Loucy (cell line): ENCODE data around the gene KIZ.

Experiments
- H2AFZ ChIP-seq: fragments of 200-600 bp; sonication (generic); 2 replicates; pipeline ENCODE4 v1.6.0; 2016; ENCODE audit warnings: antibody characterized with exemption, mild to moderate bottlenecking, low read length, moderate library complexity
- H3F3A ChIP-seq: fragments of 200-600 bp; 2 replicates; pipeline ENCODE4 v1.6.0; 2016; ENCODE audit warnings: antibody characterized with exemption, low read depth, mild to moderate bottlenecking
- H3K27me3 ChIP-seq: fragments of 200-600 bp; sonication (generic); 2 replicates; pipeline ENCODE4 v1.6.1; 2014; ENCODE audit warnings: low read length, mild to moderate bottlenecking; ENCODE audit not compliant: insufficient read depth, poor library complexity, severe bottlenecking
- H3K36me3 ChIP-seq: fragments of 200-600 bp; sonication (generic); 2 replicates; pipeline ENCODE4 v1.6.1; 2016; ENCODE audit warnings: low read length; ENCODE audit not compliant: insufficient read depth
- H3K4me1 ChIP-seq: fragments of 200-600 bp; sonication (generic); 2 replicates; pipeline ENCODE4 v1.5.1; 2014; ENCODE audit warnings: low read length, mild to moderate bottlenecking; ENCODE audit not compliant: insufficient read depth, poor library complexity, severe bottlenecking
- H3K4me2 ChIP-seq: fragments of 200-600 bp; sonication (generic); 2 replicates; pipeline ENCODE4 v1.6.0; 2014; ENCODE audit warnings: antibody characterized with exemption, low read length, low read depth, mild to moderate bottlenecking; ENCODE audit not compliant: poor library complexity, severe bottlenecking
- H3K4me3 ChIP-seq: fragments of 200-600 bp; sonication (generic); 2 replicates; pipeline ENCODE4 v1.5.1; 2014; ENCODE audit warnings: low read length, mild to moderate bottlenecking, mixed read lengths; ENCODE audit not compliant: poor library complexity, severe bottlenecking
- H3K79me2 ChIP-seq: fragments of 200-600 bp; sonication (generic); 2 replicates; pipeline ENCODE4 v1.6.1; 2014; ENCODE audit warnings: low read length; ENCODE audit not compliant: insufficient read depth
- H3K9ac ChIP-seq: fragments of 200-600 bp; sonication (generic); 2 replicates; pipeline ENCODE4 v1.6.0; 2014; ENCODE audit warnings: mild to moderate bottlenecking, low read depth, low read length, moderate library complexity; ENCODE audit not compliant: poor library complexity, severe bottlenecking
- H3K9me2 ChIP-seq: fragments of 200-600 bp; sonication (generic); replicated peaks from 2 replicates; pipeline ENCODE4 v1.6.1; 2016; ENCODE audit warnings: low read depth, low read length, mixed read lengths
- H3K9me3 ChIP-seq: fragments of 200-600 bp; sonication (generic); 2 replicates; pipeline ENCODE4 v1.6.1; 2014; ENCODE audit warnings: mild to moderate bottlenecking, antibody characterized with exemption, low read length, low read depth; ENCODE audit not compliant: insufficient read depth
- H4K20me1 ChIP-seq: fragments of 200-600 bp; sonication (generic); 2 replicates; pipeline ENCODE4 v1.6.0; 2014; ENCODE audit warnings: antibody characterized with exemption, low read length, mild to moderate bottlenecking; ENCODE audit not compliant: insufficient read depth, poor library complexity, severe bottlenecking
- CTCF ChIP-seq: fragments of 200-600 bp; sonication (generic); conservative IDR thresholded peaks from 2 replicates; pipeline ENCODE4 v1.5.1; 2014; ENCODE audit warnings: mild to moderate bottlenecking, antibody characterized with exemption, low read length
- EZH2phosphoT487 ChIP-seq: fragments of 200-600 bp; IDR thresholded peaks from 2 replicates; pipeline ENCODE4 v1.6.1; 2018; ENCODE audit warnings: antibody characterized with exemption, mild to moderate bottlenecking, moderate library complexity, borderline replicate concordance

KIZ gene

GRCh38 chr20:21118782-21119181, 7.1 kb upstream of the KIZ start:
- Histone ChIP-seq H3K9me2 (no peaks in the 10 kb centered on the region), H3F3A (no peaks in the 10 kb centered on the region), H3K9ac (no peak overlapping the region), H3K9me3 (no peaks in the 10 kb centered on the region), H3K36me3 (no peaks in the 10 kb centered on the region), H4K20me1 (no peaks in the 10 kb centered on the region), H3K4me1 (no peaks in the 10 kb centered on the region), H3K4me2 (no peak overlapping the region), H3K4me3 (no peak overlapping the region), H3K27me3 (no peaks in the 10 kb centered on the region), H2AFZ (peak overlapping the region; percentile 18), H3K79me2 (no peaks in the 10 kb centered on the region)
- no peak for TF ChIP-seq EZH2phosphoT487
- no peak for TF ChIP-seq CTCF

GRCh38 chr20:21124190-21124589, 1.7 kb upstream of the KIZ start:
- no peak overlapping the region for H3K4me2 ChIP-seq
- TF ChIP-seq CTCF, result no peak
- TF ChIP-seq EZH2phosphoT487, result no peak
- H3F3A ChIP-seq, result no peaks in the 10 kb centered on the region
- no peaks in the 10 kb centered on the region for H3K27me3 ChIP-seq
- H3K4me1 ChIP-seq, result peaks cover 33% of the 10 kb centered on the region
- no peak overlapping the region for H3K4me3 ChIP-seq
- peaks cover 10% of the 10 kb centered on the region for H4K20me1 ChIP-seq
- H3K79me2 ChIP-seq, result peaks cover 29% of the 10 kb centered on the region
- peak overlapping the region; percentile 64; the same call in 1 of the 2 replicates for H2AFZ ChIP-seq
- H3K9me3 ChIP-seq, result no peaks in the 10 kb centered on the region
- H3K9ac ChIP-seq, result no peak overlapping the region
- no peaks in the 10 kb centered on the region for H3K9me2 ChIP-seq
- H3K36me3 ChIP-seq, result no peaks in the 10 kb centered on the region

- TF ChIP-seq EZH2phosphoT487, result no peak
- no peak for TF ChIP-seq CTCF
Measured at GRCh38 chr20:21125072-21125848, 622 bp upstream of the KIZ start.

More at GRCh38 chr20:21125072-21125848, 622 bp upstream of the KIZ start:
- H3K9ac ChIP-seq, result peak overlapping the region; percentile 28
- peaks cover 10% of the 10 kb centered on the region for H4K20me1 ChIP-seq
- peak overlapping the region; percentile 68 for H3K4me2 ChIP-seq
- H3K79me2 ChIP-seq, result peaks cover 30% of the 10 kb centered on the region
- H3K4me3 ChIP-seq, result peak overlapping the region; percentile 91
- H3K9me3 ChIP-seq, result no peaks in the 10 kb centered on the region
- H3K4me1 ChIP-seq, result peaks cover 38% of the 10 kb centered on the region
- no peaks in the 10 kb centered on the region for H3K9me2 ChIP-seq
- no peaks in the 10 kb centered on the region for H3K36me3 ChIP-seq
- no peaks in the 10 kb centered on the region for H3F3A ChIP-seq
- peak overlapping the region; percentile 82 for H2AFZ ChIP-seq
- H3K27me3 ChIP-seq, result no peaks in the 10 kb centered on the region
